ENCODE measurements around the gene ZBTB24. TPM values are rescaled to one million over a fixed set of nuclear protein-coding genes. Genes with fewer than 3 reads are reported as not detected.

The ZBTB24 gene
- total and polyA plus RNA-seq, 2 donors (not counting 1 experiment from before 2014, with no cell fraction given), result 4.4 to 8.6 TPM

DNA sequence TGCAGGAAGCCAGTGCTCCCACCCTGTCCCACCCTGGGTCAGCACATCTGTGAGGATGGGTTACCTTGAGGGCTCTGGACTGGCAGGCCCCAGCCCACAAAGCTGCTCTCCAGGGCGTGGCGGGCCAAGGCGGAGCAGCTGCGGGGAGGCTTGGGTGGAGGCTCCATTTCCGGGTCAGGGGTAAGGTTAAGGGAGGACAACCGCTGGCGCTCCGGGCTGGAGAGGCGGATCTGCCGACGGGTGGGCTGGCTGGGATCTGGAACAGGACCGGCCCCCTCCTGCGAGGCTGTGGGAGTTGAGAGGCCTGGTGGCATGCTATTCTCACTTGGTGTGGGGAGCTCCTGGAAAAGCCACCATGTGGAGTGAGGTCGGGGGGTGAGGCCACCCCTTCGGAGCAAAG lies 36.9 kb downstream of the ZBTB24 start:
- Histone ChIP-seq H2AFZ (ENCODE audit: low read length) (no peak overlapping the region), H4K20me1 (ENCODE audit: control insufficient read depth, extremely low read depth, insufficient read depth, low read length) (no peaks in the 10 kb centered on the region), H3K27me3 (ENCODE audit: control insufficient read depth, insufficient read depth, low read length) (no peaks in the 10 kb centered on the region), H3K9me3 (ENCODE audit: control insufficient read depth, insufficient read depth, low read depth, low read length) (no peaks in the 10 kb centered on the region), H3K36me3 (ENCODE audit: control insufficient read depth, insufficient read depth, low read length) (peaks cover 38% of the 10 kb centered on the region), H3K27ac (ENCODE audit: insufficient read depth, low read length) (no peak overlapping the region), H3K4me1 (ENCODE audit: control insufficient read depth, extremely low read depth, insufficient read depth, low read length) (peaks cover 3% of the 10 kb centered on the region), H3K9ac (ENCODE audit: insufficient read depth, low read length) (no peak overlapping the region), H3K79me2 (ENCODE audit: control insufficient read depth, insufficient read depth, low read length) (no peaks in the 10 kb centered on the region), H3K4me2 (ENCODE audit: extremely low read depth, insufficient read depth, low read length) (no peak overlapping the region), H3K4me3 (replicated peaks in 1 of 4; ENCODE audit: control extremely low read depth in 1 of 4, insufficient read depth in 1 of 4, low read depth in 3 of 4, low read length in 4 of 4) (no peak overlapping the region)
- no peak for TF ChIP-seq EZH2 (IDR thresholded peaks at IDR 0.05; ENCODE audit: low read length, missing control alignments)
- TF ChIP-seq, protein P1, sequence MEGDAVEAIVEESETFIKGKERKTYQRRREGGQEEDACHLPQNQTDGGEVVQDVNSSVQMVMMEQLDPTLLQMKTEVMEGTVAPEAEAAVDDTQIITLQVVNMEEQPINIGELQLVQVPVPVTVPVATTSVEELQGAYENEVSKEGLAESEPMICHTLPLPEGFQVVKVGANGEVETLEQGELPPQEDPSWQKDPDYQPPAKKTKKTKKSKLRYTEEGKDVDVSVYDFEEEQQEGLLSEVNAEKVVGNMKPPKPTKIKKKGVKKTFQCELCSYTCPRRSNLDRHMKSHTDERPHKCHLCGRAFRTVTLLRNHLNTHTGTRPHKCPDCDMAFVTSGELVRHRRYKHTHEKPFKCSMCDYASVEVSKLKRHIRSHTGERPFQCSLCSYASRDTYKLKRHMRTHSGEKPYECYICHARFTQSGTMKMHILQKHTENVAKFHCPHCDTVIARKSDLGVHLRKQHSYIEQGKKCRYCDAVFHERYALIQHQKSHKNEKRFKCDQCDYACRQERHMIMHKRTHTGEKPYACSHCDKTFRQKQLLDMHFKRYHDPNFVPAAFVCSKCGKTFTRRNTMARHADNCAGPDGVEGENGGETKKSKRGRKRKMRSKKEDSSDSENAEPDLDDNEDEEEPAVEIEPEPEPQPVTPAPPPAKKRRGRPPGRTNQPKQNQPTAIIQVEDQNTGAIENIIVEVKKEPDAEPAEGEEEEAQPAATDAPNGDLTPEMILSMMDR (conservative IDR thresholded peaks at IDR 0.05 in 1 of 2, IDR thresholded peaks at IDR 0.05 in 1 of 2; ENCODE audit: low read depth in 1 of 2, low read length in 2 of 2), result no peak
- DNase-seq (ENCODE audit: low read depth in 2 of 2), result no peak

DNA sequence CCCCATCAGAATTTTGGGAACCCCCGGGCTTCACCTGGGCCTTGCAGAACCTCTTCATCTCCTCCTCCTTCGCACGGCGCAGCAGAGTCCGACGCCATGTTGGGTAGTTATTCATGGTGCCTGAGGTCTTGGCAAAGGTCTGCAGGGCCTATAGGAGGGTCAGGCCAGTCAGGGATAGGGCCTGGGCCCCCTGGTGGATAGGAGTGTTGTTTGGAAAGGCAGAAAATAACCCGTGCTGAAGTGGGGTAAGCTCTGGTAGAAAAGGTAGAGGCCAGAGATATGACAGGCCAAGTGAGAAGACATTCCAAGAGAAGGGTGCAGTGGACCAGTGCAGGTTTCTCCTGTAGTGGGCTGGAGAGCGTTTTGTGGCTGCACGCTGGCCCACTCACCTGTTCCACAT lies 37.6 kb downstream of the ZBTB24 start:
- Histone ChIP-seq H3K4me1 (ENCODE audit: control insufficient read depth, extremely low read depth, insufficient read depth, low read length) (peaks cover 3% of the 10 kb centered on the region), H3K27ac (ENCODE audit: insufficient read depth, low read length) (no peak overlapping the region), H3K27me3 (ENCODE audit: control insufficient read depth, insufficient read depth, low read length) (no peaks in the 10 kb centered on the region), H3K79me2 (ENCODE audit: control insufficient read depth, insufficient read depth, low read length) (no peaks in the 10 kb centered on the region), H3K36me3 (ENCODE audit: control insufficient read depth, insufficient read depth, low read length) (peaks cover 36% of the 10 kb centered on the region), H3K9ac (ENCODE audit: insufficient read depth, low read length) (no peak overlapping the region), H3K4me2 (ENCODE audit: extremely low read depth, insufficient read depth, low read length) (no peak overlapping the region), H4K20me1 (ENCODE audit: control insufficient read depth, extremely low read depth, insufficient read depth, low read length) (no peaks in the 10 kb centered on the region), H3K9me3 (ENCODE audit: control insufficient read depth, insufficient read depth, low read depth, low read length) (no peaks in the 10 kb centered on the region), H3K4me3 (replicated peaks in 1 of 4; ENCODE audit: control extremely low read depth in 1 of 4, insufficient read depth in 1 of 4, low read depth in 3 of 4, low read length in 4 of 4) (no peak overlapping the region), H2AFZ (ENCODE audit: low read length) (no peak overlapping the region)
- no peak for DNase-seq (ENCODE audit: low read depth in 2 of 2)
- no peak for TF ChIP-seq EZH2 (IDR thresholded peaks at IDR 0.05; ENCODE audit: low read length, missing control alignments)
- TF ChIP-seq, protein P1 (conservative IDR thresholded peaks at IDR 0.05 in 1 of 2, IDR thresholded peaks at IDR 0.05 in 1 of 2; ENCODE audit: low read depth in 1 of 2, low read length in 2 of 2), result peak in 1 of 2 donors; percentile 5

DNA sequence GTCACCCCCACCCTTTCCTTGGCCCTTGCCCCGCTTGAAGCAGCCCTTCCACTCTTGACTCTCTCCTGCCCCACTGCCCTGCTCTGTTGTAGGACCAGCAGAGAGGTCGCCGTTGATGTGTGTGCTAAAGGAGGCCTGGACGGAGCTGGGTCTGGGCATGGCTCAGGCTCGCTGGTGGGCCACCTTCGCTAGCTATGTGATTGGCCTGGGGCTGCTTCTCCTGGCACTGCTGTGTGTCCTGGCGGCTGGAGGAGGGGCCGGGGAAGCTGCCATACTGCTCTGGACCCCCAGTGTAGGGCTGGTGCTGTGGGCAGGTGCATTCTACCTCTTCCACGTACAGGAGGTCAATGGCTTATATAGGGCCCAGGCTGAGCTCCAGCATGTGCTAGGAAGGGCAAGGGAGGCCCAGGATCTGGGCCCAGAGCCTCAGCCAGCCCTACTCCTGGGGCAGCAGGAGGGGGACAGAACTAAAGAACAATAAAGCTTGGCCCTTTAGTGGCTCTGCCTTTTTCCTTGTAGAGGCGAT lies 39.5 kb downstream of the ZBTB24 start:
- peaks cover 30% of the 10 kb centered on the region for H3K36me3 ChIP-seq (ENCODE audit: control insufficient read depth, insufficient read depth, low read length)
- no peak overlapping the region for H3K9ac ChIP-seq (ENCODE audit: insufficient read depth, low read length)
- H3K4me2 ChIP-seq (ENCODE audit: extremely low read depth, insufficient read depth, low read length), result no peak overlapping the region
- no peaks in the 10 kb centered on the region for H4K20me1 ChIP-seq (ENCODE audit: control insufficient read depth, extremely low read depth, insufficient read depth, low read length)
- TF ChIP-seq, protein P1 (conservative IDR thresholded peaks at IDR 0.05 in 1 of 2, IDR thresholded peaks at IDR 0.05 in 1 of 2; ENCODE audit: low read depth in 1 of 2, low read length in 2 of 2), result no peak
- no peak for TF ChIP-seq EZH2 (IDR thresholded peaks at IDR 0.05; ENCODE audit: low read length, missing control alignments)
- H3K4me1 ChIP-seq (ENCODE audit: control insufficient read depth, extremely low read depth, insufficient read depth, low read length), result peaks cover 3% of the 10 kb centered on the region
- no peaks in the 10 kb centered on the region for H3K9me3 ChIP-seq (ENCODE audit: control insufficient read depth, insufficient read depth, low read depth, low read length)
- no peak overlapping the region for H3K27ac ChIP-seq (ENCODE audit: insufficient read depth, low read length)
- H2AFZ ChIP-seq (ENCODE audit: low read length), result no peak overlapping the region
- no peak overlapping the region for H3K4me3 ChIP-seq (replicated peaks in 1 of 4; ENCODE audit: control extremely low read depth in 1 of 4, insufficient read depth in 1 of 4, low read depth in 3 of 4, low read length in 4 of 4)
- no peaks in the 10 kb centered on the region for H3K79me2 ChIP-seq (ENCODE audit: control insufficient read depth, insufficient read depth, low read length)
- DNase-seq (ENCODE audit: low read depth in 2 of 2), result no peak
- no peaks in the 10 kb centered on the region for H3K27me3 ChIP-seq (ENCODE audit: control insufficient read depth, insufficient read depth, low read length)
